Measurements from ENCODE around the gene RRM2.
"Not testable (repeated sequence)": the region's sequence is repeated elsewhere in the genome, so short reads cannot be mapped to it uniquely, and the experiment has no call there.

RRM2 gene

DNA sequence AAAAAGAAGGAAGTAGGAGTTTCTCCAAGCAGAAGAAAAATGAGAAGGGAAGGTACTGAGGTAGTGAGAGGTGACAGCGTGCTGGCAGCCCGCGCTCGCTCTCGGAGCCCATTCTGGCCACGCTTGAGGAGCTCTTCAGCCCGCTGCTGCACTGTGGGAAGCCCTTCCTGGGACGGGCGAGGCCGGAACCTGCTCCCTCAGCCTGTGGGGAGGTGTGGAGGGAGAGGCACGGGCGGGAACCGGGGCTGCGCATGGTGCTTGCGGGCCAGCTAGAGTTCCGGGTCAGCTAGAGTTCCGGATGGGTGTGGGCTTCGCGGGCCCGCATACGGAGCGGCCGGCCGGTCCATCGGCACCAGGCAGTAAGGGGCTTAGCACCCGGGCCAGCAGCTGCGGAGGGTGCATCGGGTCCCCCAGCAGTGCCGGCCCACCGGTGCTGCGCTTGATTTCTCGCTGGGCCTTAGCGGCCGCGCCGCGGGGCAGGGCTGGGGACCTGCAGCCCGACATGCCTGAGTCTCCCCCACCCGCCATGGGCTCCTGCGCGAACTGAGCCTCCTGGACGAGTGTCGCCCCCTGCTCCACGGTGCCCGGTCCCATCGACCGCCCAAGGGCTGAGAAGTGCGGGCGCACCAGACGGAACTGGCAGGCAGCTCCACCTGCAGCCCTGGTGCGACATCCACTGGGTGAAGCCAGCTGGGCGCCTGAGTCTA lies 31.2 kb upstream of the RRM2 start:
- no peak for DNase-seq (ENCODE audit: low read depth)

DNA sequence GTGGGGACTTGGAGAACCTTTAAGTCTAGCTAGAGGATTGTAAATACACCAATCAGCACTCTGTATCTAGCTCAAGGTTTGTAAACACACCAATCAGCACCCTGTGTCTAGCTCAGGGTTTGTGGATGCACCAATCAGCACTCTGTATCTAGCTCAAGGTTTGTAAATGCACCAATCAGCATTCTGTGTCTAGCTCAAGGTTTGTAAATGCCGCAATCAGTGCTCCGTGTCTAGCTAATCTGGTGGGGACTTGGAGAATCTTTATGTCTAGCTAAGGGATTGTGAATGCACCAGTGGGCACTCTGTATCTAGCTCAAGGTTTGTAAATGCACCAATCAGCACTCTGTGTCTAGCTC lies 30.7 kb upstream of the RRM2 start:
- not testable (repeated sequence) for DNase-seq (ENCODE audit: low read depth)

DNA sequence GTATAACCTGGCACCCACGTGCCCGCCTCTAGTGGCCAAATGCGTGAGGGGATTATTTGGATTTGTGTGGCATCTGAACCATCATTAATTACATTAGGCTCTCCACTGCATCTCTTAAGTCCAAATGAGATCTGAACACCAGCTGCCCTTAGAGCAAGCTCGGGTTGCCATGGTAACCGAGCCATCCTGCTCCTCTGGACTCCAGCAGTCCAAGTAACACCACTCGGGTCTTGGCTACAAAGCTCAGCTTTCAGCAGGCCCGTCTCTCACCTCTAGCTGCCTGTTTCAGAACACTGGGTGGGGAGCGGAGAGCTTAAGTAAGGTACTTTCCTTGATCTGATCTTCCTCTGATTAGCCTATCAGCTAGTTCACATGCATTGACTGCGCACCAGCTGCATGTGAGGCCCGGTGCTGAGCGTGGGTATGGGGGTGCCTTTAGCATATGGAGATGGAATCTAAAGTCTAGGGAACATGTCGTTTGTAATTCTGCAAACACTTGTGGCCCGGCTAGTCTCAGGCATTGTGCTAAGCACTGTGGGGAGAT lies 28.2 kb upstream of the RRM2 start:
- DNase-seq (ENCODE audit: low read depth), result no peak

DNA sequence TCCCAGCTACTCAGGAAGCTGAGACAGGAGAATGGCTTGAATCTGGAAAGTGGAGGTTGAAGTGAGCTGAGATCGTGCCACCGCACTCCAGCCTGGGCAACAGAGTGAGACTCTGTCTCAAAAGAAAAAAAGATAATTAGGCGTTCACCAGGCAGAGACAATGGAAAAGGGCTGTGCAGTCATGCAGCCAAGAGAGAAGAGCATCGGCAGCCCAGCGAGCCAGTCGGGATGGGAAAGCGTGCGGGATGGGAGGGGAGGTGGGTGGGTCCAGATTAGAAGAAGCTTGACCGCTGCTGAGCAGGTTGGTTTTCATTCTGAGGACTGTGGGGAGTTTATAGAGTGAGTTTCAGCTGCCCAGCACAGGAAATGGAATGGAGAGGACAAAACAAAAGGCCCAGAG lies 27.4 kb upstream of the RRM2 start:
- no peak for DNase-seq (ENCODE audit: low read depth)

DNA sequence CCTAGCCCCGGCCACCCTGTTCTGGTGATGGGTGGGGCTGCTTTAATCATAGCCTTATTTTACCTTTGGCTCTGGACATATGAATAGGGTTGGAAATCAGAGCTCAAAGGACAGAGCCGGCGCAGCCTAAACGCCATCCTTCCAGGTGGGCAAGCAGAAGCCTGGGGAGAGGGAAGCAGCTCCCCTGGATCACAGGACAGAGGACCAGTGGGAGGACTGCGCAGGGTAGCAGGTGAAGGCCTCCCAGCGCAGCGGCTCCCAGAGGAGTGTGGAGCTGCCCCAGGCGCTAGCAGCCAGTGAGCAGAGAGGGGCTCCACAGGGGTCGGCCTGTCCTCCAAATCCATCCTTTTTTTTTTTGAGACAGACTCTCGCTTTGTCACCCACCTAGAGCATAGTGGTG lies 25.9 kb upstream of the RRM2 start:
- DNase-seq (ENCODE audit: low read depth), result no peak

DNA sequence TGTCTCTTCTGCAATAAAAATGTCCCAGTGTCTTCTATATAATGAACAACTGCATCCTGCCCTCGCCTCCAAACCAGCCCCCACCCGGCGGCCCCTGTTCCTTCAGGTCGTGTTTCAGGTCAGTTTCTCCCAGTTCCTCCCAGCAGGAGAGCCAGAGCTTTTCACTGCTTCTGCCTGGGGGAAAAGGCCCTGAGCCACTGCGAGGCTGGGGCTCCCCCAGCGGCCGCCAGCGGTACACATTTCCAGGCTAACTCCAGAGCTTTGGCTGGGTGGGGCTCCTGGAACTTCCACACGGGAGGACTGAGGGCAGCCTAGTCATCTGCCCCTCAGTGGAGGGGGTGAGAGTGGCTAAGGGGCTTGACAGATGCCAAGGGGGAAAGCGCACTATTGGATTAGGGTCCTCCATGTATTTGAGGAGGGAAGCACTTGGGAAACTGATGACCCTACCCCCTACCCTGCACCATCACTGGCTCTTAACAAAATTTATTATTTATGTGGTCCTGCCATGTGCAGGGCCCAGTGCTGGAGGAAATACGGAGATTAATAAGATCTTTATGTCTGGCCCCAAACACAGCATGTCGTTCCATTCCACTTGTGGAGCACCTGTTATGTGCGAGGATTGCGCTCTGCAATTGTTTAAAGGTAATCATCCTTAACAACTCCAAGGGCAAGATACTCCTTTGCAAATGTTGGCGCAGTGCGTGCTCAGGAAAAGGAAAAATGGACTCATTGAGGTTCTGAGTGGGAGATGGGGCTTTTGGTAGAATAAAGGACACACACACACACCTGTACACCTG lies 25.0 kb upstream of the RRM2 start:
- peak; percentile 51 for DNase-seq (ENCODE audit: low read depth)

DNA sequence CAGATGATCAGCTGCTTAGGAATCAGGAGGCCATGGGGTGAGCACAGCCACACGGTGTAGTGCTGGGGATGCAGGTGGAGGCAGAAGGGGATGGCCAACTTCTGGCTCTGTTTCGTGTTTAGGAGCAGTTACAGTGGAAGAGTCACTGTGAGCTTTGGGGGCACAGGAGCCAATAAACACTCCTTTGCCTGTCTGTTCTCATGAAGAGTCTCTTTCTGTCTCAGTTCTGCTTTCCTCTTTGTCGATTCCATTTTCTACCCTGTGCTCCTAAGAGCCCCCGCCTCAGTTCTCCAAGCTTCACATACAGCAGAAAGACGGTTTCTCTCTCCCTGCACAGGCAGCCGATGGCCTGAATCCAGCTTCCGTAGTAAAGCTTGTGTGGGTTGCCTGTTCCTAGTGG lies 21.0 kb upstream of the RRM2 start:
- no peak for DNase-seq (ENCODE audit: low read depth)

DNA sequence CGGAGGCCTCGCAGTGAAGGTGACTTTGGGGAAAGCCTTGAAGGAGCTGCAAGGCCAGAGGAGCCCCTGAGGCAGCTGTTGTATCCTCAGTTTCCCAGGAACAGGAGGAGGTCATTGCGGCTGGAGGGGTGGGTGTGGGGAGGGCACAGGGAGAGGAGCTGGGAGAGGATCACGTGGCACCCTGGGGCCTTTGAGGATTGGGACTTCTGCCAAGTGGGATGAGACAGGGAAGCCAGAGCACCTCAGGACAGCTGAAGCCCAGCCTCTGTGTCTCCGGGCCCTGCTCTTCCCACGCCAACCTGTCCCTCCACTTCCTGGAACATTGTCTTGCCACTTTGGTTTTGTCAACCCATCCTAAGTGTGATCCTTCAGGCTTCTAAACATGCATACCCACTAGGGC lies 19.4 kb upstream of the RRM2 start:
- no peak for DNase-seq (ENCODE audit: low read depth)

DNA sequence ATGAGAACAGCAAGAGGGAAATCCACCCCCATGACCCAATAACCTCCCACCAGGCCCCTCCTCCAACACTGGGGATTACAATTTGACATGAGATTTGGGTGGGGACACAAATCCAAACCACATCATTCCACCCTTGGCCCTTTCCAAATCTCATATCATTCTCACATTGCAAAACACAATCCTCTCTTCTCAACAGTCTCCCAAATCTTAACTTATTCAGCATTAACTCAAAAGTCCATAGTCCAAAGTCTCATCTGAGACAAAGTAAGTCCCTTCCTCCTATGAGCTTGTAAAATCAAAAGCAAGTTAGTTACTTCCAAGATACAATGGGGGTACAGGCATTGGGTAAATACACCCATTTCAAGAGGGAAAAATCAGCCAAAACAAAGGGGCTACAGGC lies 17.6 kb upstream of the RRM2 start:
- not testable (repeated sequence) for DNase-seq (ENCODE audit: low read depth)

DNA sequence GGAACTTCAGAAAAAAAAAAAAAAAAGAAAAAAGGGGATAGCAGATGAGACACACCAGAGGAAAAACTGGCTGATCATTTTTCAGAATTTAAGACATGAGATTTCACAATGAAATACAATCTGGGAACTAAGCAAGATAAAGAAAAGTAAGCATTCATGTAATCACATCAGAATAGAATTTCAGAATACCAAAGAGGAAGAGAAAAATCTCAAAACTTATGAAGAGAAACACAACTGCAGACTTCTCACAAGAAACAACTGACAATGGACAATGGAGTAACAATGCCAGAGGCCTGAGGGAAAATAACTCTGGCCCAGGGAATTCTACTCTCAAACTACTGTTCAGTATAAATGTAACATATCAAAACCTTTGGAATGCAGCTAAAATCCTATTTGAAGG lies 13.2 kb upstream of the RRM2 start:
- DNase-seq (ENCODE audit: low read depth), result no peak

DNA sequence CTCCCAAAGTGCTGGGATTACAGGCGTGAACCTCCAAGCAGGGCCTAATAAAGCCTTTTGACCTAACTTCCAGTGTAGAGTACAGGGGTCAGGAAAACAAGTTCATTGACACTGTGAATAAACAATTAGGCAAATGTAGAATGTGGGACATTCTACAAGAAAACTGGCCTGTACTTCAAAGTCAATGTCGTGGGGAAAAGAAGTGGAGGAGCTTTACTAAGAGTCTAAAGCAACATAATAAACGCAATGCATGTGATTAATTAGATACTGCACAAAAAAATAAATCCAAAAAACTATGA lies 3.6 kb upstream of the RRM2 start:
- no peak for DNase-seq (ENCODE audit: low read depth)

DNA sequence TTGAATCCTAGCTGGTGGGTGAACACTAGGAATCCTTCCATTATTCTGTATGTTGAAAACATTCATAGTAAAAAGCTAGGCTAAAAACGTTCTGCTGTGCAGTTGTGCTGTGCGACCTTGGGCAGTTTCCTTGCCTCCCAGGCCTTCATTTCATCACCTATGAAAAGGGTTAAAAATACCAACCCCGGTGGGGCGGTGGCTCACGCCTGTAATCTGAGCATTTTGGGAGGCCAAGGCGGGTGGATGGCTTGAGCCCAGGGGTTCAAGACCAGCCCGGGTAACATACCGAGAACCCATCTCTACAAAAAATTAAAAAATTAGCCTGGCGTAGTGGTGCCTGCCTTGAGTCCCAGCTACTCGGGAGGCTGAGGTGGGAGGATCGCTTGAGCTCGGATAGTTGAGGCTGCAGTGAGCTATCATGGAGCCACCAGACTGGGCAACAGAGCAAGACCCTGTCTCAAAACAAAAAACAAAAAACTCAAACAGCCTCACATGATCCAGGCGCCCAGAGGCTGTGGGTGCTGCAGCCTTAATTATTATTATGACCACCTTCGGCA lies 2.9 kb upstream of the RRM2 start:
- DNase-seq (ENCODE audit: low read depth), result no peak

DNA sequence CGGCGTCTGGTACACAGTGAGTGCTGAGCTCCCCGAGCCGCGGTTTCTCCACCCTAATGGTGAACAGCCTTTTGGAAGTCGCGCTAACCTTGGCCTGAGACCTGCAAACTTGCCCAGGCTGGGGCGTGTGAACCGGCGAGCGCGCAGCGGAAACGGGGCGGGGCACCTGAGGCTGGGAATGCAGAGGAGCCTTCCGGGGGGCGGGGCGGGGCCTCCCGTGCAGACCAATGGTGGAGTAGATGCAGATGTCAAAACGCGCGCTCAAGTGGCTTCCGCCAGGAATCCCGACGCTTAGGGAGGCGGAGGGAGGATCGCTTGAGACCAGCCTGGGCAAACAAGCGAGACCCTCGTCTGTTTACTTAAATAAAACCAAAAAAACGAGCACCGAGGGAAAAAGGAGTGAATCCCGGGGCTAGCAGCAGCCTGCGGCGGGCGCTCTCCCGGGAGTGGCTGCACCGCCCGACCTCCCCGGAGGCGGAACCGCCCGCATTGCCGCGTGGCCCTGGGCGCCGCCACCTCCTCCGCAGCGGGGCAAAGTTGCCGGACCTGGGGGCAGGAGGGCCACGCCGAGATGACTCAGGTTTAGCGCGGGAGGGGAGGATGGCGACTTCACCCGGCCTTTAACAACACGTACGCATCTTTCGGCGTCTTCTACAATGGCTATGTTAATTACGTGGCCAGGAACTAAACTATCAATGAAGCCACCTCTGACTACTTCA lies 2.2 kb upstream of the RRM2 start:
- peak; percentile 45 for DNase-seq (ENCODE audit: low read depth)

DNA sequence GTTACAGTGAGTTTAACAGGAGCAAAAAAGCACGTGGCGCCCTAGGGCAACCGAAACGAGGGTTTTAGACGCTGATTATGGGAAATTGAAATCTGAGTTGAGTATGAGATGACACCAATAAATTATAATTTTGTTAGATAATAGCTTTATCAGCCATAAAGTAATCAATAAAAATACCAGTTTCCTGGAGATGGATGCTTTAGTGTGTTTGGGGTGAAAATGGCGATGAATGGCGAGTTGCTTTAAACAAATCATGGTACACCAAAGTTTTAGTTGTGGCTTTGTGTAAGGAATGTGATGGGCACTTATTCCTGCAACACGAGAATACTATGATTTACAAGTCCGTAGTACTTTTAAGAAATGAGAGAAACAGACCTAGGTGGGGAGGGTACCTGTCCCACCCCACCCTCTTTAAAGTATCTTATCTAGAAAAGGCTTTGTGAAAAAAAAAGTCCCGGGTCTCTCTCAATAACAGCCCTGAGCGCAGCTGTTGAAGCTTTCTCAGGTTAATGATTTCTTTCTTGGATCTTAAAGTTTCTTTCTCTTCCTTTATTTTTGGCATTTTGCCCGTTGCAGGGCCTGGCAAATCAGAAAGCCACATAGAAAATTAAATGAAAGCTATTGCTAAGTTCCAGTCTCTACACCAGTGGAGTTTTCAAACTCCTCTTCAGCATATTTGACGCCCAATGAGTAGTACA lies 1.5 kb upstream of the RRM2 start:
- no peak for DNase-seq (ENCODE audit: low read depth)

DNA sequence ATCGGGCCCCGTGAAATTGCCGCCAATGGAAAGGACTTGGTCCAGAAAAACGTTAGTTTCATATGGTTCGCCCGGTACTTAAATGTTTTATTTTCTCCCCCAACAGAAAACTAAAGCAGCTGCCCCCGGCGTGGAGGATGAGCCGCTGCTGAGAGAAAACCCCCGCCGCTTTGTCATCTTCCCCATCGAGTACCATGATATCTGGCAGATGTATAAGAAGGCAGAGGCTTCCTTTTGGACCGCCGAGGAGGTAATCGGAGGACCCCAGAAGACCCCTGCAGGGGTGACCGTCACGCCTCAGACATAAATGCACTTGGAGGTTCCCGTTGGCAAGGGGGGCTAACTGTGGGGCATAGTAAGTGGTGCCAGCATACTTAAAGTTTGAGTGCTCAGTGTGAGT lies 742 bp downstream of the RRM2 start:
- DNase-seq (ENCODE audit: low read depth), result no peak

DNA sequence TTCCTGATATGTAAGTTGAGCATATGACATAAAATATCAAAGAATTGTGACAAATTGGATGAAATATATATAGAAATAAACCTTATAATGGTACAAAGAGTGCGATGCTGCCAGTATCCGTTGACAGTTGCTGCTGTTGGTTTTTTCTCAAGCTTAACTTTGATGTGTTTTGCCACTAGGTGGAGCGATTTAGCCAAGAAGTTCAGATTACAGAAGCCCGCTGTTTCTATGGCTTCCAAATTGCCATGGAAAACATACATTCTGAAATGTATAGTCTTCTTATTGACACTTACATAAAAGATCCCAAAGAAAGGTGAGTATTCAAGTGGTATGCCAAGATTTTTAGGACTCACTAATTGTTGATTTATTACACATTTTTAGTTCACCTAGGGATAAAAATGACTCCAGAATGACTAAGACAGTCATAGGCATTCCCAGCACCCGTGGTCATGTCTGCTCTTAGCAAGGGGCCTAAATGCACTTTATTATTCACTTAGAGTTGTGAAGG lies 2.1 kb downstream of the RRM2 start:
- peak; percentile 59 for DNase-seq (ENCODE audit: low read depth)

DNA sequence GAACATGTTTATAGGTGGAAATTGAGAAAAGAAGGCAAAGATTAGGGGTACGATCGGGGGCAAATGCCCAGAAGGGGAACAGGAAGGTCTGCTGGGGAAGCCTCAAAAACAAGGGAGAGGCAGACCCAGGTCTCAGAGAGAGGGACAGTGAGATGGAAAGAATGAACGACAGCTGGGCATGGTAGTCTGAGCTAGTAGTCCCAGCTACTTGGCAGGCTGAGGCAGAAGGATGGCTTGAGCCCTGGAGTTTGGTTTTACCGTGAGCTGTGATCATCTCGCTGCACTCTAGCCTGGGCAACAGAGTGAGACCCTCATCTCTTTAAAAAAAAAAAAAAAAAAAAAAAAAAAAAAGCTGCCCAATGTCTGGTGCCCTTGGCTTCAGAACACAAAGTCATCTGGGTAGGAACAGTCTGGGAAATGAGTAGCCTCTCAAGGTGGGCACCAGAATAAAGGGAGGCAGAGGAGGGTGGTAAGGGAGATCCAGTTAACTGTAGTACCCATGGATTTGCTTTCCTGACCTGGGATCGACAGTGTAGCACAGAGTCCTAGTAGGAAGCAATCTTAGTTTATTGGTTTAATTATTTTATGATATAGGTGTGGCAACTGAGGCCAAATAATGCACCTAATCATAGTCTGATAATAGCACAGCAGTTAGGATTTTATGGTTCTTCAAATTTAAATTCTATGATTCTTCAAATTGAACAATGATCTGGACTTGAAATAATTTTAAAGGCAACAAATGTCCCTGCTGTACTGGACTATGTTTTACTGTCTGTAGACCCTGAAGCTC lies 3.5 kb downstream of the RRM2 start:
- DNase-seq (ENCODE audit: low read depth), result no peak

DNA sequence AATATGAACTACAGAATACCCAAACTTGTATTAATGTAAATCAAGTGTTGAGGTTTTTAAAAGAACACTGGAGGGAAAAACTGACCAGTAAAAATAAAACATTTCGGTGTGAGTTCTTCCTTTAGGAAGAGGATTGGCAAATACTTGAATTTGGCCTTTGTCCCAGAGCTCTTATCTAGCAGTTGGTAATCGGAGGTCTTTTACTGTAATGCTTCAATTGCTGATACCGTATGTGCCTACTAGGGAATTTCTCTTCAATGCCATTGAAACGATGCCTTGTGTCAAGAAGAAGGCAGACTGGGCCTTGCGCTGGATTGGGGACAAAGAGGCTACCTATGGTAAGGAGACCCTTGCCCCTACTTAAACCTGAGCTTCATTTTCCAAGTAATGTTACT lies 4.1 kb downstream of the RRM2 start:
- DNase-seq (ENCODE audit: low read depth), result no peak

DNA sequence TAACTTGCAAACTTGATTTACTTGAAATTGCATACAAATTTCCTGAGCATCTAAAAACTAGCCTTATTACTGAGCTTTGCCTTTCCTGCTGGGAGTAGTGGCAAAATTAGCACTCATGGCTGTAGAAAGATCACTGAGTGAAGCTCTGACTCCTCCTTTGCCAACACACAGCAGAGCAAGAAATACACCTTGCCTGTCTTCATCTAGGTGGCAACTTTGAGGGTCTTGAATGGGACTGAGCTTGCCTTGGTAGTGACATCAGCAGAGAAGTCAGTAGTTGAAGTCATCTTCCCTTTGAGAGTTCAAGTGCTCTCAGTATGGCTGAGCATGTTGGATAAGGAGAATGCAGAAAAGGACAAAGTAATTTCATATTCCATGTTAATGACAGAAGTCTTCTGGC lies 5.9 kb downstream of the RRM2 start:
- DNase-seq (ENCODE audit: low read depth), result no peak

DNA sequence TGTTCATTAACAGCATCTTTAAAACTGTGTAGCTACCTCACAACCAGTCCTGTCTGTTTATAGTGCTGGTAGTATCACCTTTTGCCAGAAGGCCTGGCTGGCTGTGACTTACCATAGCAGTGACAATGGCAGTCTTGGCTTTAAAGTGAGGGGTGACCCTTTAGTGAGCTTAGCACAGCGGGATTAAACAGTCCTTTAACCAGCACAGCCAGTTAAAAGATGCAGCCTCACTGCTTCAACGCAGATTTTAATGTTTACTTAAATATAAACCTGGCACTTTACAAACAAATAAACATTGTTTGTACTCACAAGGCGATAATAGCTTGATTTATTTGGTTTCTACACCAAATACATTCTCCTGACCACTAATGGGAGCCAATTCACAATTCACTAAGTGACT lies 7.0 kb downstream of the RRM2 start:
- no peak for DNase-seq (ENCODE audit: low read depth)

DNA sequence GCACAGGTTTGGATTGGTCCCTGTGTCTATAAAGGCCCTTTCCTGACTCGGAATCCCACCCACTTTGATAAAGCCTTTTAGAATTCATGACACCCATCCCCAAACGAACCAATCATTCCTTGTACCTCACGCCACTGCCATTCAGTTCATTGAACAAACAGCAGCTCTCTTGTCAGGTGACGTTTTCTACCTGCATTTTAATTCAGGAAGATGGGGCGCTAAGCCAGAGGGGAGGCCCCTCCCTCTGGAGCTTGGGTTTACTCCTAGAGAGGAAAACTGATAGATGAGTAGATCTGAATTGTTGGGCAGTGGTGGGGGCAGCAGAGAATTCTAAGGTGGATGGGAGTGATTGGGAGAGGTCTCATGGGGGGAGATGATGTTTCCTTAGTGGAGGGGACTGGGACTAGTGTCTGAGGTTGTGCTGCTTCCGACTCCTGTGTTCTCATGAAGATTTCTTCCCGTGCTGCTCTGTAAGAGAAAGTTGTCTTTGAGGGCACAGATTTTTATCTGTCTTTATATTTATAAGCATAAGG lies 9.6 kb downstream of the RRM2 start:
- no peak for DNase-seq (ENCODE audit: low read depth)
